MM.1S (cell line): ENCODE results near the gene EIF5.

Source experiments
- CTCF ChIP-seq: fragments of 300-600 bp; sonication (generic); IDR thresholded peaks from 2 replicates; pipeline ENCODE4 v1.5.1; 2016; ENCODE audit warnings: antibody characterized with exemption, low read length, mixed read lengths
- EZH2 ChIP-seq: fragments of 300-600 bp; sonication (generic); optimal IDR thresholded peaks from 2 replicates; pipeline ENCODE3; 2017; ENCODE audit warnings: low read depth, mild to moderate bottlenecking, antibody characterized with exemption, low read length, mixed read lengths

- no peak for TF ChIP-seq CTCF
- TF ChIP-seq EZH2: no peak
Measured at GRCh38 chr14:103286968-103287850, 46.8 kb upstream of the EIF5 start.
